GM21825 (cell line): ENCODE results near the gene GLRA1.
"Not testable (repeated sequence)": the region's sequence is repeated elsewhere in the genome, so short reads cannot be mapped to it uniquely, and the experiment has no call there.

Experiments used
- ATAC-seq: cut with Tn5 transposase; IDR thresholded peaks from one replicate; pipeline ENCODE4 v1.9.1; 2021; ENCODE audit warnings: mild to moderate bottlenecking, moderate library complexity; ENCODE audit not compliant: unreplicated experiment

GLRA1 gene

GRCh38 chr5:151917904-151918303, 6.7 kb downstream of the GLRA1 start:
- ATAC-seq, result no peak

DNA sequence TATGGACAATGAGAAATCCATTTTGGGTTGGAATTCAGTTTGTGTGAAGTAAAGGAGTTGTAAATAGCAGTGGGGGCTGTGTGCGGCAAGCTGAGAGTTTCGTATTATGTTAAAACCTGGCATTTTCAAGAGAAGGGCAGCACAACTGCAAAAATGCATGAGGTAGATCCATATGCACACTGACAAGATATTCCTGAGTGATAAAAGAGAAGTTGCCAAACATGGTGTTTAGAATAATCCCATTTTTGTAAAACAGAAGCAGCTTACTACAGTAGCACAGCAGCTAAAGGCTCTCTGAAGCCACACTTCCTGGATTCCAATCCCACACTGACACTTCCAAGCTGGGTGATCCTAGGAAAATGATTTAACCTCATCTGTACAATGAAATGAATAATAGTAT, 11.2 kb downstream of the GLRA1 start:
- ATAC-seq, result no peak

GRCh38 chr5:151912360-151912759, 12.3 kb downstream of the GLRA1 start:
- no peak for ATAC-seq

DNA sequence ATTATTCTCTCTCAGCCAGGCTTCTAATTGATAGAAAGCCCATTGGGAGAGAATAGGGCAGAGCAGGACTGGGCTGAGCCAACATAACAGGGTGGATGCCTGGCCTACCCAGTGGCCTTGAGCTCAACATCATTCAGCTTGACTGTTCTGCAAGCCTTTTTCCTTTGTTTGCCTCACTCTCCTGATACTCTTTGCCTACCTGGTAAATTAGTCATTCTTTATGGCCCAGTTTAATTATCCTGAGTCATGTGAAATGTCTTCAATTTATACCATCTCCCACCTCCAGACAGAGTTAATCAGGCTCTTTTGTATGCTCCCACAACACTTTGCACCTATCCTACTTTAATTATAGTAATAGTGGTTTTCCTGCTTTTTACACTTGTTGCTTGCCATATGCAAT, 13.6 kb downstream of the GLRA1 start:
- no peak for ATAC-seq

- no peak for ATAC-seq
These were observed 15.0 kb downstream of the GLRA1 start for GRCh38 chr5:151909628-151910027.

DNA sequence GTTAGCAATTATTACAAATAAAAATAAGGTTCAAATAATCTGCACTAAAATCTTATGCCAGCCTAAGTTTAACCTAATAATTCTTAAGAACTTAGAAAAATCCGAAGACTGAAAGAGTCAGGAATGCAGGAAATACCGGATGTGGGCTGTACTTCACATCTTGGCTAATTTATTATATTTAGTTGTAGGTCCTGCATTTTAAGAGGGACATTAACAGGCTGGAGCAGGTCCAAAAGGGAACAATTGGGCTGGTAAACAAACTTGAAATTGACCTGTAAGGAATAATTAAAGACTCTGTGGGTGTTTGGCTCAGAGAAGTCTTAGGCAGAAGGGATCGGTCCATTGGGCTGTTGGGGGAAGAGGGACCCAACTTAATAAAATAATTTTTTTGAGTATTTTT, 18.4 kb downstream of the GLRA1 start:
- no peak for ATAC-seq

- no peak for ATAC-seq
These were observed 19.1 kb downstream of the GLRA1 start for GRCh38 chr5:151905557-151905961.

DNA sequence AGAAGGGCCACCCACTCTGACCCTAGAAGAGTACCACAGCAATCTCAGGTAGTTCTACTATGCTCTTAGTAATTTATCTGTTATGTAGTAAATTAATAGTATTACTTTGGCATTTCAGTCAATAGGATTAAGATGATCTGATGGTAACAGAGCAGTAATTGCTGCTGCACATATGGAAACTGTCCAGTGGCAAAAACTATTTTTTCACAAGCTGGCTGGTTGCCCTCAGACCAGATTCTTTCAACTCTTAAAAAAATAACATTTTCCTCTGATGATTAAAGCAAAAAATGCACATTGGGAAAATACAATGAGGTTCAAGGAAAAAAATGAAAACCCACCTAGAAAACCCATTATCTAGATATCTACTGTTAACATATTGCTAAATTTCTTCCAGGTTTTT, 19.7 kb downstream of the GLRA1 start:
- ATAC-seq, result no peak

GRCh38 chr5:151904127-151904526, 20.5 kb downstream of the GLRA1 start:
- ATAC-seq, result no peak

DNA sequence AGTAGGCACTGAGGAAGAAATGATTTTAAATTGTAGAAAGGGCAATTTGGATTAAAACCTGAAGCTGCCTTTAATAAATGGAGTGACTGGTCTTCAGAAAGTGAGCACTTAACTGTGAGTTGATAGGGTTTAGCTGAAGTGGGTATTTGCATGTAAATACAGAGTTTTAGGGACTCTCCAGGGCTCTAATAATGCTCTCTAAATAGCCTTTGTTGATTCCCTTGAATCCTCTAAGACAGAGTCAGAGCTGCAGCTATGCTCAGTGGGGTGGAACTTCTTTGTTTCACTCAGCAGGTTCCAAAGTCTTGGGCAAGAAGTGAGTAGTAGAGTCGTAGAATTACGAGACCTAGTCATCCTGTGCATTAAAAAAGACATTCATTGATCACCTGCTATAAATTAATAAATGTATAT, 21.4 kb downstream of the GLRA1 start:
- peak; percentile 95 for ATAC-seq

DNA sequence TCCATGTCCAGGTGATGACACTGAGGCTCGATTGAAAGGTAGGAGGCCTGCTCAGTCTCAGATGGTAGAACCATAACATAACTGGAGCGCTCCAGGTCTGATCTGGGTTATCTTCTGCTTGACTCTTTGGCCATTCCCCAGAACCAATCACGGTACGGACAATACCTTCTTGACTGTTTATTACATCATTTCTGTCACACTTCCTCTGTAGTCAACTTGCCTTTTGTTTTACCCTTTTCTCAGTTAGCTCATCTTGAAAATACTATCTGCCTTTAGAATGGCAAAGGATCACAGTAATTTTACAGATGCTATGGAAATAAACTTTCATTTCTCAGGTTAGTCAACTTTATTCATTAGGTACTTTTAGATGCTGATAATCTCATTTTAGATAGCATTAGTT, 22.4 kb downstream of the GLRA1 start:
- ATAC-seq, result no peak

DNA sequence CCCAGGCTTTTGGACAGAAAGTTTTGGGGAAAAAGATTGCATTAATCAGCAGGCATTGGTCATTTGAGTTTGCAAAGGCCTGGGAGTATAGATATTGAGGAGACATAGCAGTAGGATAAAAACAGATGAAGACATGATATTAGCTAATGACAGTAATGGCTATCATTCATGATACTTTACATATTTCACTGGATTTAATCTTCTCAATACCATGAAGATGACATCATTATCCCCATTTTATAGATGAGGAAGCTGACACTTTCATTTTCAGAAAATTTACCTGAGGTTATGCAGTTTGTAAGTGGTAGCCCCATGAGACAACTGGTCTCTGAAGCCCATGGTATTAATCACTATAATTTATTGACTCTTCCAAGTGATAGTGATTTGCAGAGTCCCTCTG, 23.0 kb downstream of the GLRA1 start:
- ATAC-seq, result no peak

- ATAC-seq, result no peak
These were observed 23.8 kb downstream of the GLRA1 start for GRCh38 chr5:151900891-151901290.

DNA sequence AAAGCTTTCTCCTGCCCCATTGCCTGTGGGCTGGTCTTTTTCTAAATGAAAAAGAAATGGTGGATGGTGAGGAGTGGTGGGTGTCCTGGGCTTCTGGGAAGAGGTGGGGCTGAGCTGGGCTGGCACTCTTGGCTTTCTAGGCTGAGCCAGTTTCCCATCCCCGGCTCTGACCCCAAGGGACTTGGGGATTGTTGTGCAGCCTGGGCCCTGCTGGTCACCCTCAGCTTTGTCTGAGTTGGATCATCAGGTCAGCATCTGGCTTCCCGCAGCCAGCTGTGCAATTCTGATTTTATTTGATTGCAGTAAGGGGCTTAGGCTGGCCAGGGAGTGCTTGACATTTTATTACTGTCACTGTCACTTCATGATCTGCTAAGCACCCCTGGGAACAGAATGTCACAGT, 25.3 kb downstream of the GLRA1 start:
- no peak for ATAC-seq

DNA sequence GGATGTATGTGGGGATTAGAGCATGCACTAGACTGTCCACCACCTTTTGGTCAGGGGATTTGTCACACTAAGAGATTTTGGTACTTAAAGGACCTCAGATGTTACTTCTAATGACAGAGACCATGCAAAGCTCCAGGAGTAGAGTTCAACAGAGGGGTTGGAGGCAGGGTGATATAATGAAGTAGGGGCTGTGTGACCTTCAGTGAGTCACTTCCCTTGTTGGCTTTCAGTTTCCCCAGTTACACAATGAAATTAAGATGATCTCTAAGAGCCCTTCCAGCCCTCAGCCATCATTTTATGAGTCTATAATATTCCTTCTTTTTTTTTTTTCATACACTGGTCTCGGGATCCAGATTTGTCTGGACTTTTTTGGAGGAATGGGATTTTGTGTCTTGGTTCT, 26.8 kb downstream of the GLRA1 start:
- ATAC-seq, result peak; percentile 50

DNA sequence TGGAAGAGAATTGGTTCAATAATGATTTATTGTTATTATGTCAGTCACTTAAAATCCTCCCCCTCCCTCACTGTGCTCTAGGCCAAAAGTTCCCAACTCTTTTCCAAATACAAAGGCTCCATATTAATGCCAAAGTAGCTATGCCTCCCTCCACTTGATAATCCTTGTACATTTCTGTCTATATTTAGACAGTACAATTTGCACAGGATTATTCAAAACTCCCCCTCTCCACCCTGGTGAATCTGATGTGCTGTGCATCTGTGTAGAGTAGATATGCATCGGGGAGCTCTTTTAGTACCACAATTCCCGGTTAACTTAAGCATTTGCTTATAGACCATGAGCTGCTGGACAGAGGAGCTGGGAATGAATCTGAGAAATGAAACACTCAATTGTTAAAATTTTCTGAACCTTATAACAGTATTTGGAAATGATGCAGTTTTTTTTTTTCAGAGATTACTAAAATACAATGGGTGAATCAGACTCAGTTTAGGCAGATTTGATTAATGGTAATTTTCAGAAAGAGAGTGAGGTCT, 27.6 kb downstream of the GLRA1 start:
- ATAC-seq, result no peak

DNA sequence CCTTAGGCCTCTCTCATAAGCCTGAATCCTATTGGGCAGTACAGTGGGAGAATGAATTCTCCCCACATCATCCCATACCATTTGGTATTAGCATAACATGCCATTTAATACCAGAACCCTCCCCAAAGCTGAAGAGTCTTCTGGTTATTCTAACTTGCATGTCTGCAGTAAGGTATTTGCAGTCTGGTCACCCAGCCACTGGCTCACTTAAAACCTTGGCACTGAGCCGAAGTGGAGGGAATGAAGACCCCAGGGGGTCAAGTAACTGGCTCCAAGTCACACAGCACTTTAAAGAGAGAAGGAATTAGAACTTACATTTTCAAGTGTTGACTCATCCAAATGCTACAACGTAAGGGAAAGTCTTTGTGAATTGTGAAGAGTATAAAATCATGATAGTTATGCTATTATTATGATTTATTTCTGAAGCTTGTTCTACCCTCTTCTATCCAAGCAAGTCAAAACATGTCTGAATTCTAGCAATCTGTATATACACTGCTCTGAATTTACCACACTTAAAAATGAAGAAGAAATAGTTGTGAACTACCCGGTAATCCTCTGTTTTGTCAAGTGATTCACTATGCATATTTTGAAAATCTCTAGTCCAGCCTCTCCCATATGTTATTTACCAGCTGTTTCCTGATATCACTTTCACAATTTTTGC, 28.5 kb downstream of the GLRA1 start:
- ATAC-seq, result no peak

GRCh38 chr5:151895660-151896030, 29.0 kb downstream of the GLRA1 start:
- ATAC-seq, result no peak

DNA sequence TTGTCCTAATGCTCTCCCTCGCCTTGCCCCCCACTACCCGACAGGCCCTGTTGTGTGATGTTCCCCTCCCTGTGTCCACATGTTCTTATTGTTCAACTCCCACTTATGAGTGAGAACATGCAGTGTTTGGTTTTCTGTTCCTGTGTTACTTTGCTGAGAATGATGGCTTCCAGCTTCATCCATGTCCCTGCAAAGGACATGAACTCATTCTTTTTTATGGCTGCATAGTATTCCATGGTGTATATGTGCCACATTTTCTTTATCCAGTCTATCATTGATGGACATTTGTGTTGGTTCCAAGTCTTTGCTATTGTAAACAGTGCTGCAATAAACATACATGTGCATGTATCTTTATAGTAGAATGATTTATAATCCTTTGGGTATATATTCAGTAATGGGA, 31.2 kb downstream of the GLRA1 start:
- not testable (repeated sequence) for ATAC-seq

GRCh38 chr5:151892393-151892792, 32.3 kb downstream of the GLRA1 start:
- no peak for ATAC-seq

GRCh38 chr5:151890299-151890698, 34.4 kb downstream of the GLRA1 start:
- no peak for ATAC-seq

- ATAC-seq, result no peak
These were observed 35.0 kb downstream of the GLRA1 start for GRCh38 chr5:151889614-151890013.
